HEK293 (cell line): Measurements from ENCODE around the gene MRPS14.

Source experiments
- EGR2 ChIP-seq: fragments of 450-650 bp; formaldehyde crosslinking; IDR thresholded peaks from 2 replicates; pipeline ENCODE4 v1.5.1; 2016; ENCODE audit warnings: low read depth, missing biosample characterization, missing genetic modification characterization
- GFI1B ChIP-seq: fragments of 450-650 bp; formaldehyde crosslinking; IDR thresholded peaks from 2 replicates; pipeline ENCODE4 v1.5.1; 2016; ENCODE audit warnings: missing biosample characterization, missing genetic modification characterization
- HIC1 ChIP-seq: fragments of 450-650 bp; formaldehyde crosslinking; IDR thresholded peaks from 2 replicates; pipeline ENCODE4 v1.5.1; 2016; ENCODE audit warnings: missing biosample characterization, missing genetic modification characterization
- IKZF3 ChIP-seq: fragments of 450-650 bp; IDR thresholded peaks from 2 replicates; pipeline ENCODE4 v1.5.0; 2018; ENCODE audit warnings: missing biosample characterization, mild to moderate bottlenecking, missing genetic modification characterization, moderate library complexity
- MYNN ChIP-seq: fragments of 450-650 bp; formaldehyde crosslinking; IDR thresholded peaks from 2 replicates; pipeline ENCODE4 v1.5.1; 2016; ENCODE audit warnings: missing biosample characterization, missing genetic modification characterization, borderline replicate concordance
- OSR2 ChIP-seq: fragments of 450-650 bp; formaldehyde crosslinking; IDR thresholded peaks from 2 replicates; pipeline ENCODE4 v1.5.1; 2016; ENCODE audit warnings: missing biosample characterization, missing genetic modification characterization
- SCRT1 ChIP-seq: fragments of 450-650 bp; formaldehyde crosslinking; IDR thresholded peaks from 2 replicates; pipeline ENCODE4 v1.5.1; 2016; ENCODE audit warnings: missing biosample characterization, missing genetic modification characterization, borderline replicate concordance
- SCRT2 ChIP-seq: fragments of 450-650 bp; formaldehyde crosslinking; IDR thresholded peaks from 2 replicates; pipeline ENCODE4 v1.5.1; 2016; ENCODE audit warnings: missing biosample characterization, missing genetic modification characterization
- WT1 ChIP-seq: fragments of 450-650 bp; formaldehyde crosslinking; IDR thresholded peaks from 2 replicates; pipeline ENCODE4 v1.5.1; 2016; ENCODE audit warnings: missing biosample characterization, missing genetic modification characterization
- YY2 ChIP-seq: fragments of 450-650 bp; formaldehyde crosslinking; IDR thresholded peaks from 2 replicates; pipeline ENCODE4 v1.5.1; 2016; ENCODE audit warnings: missing biosample characterization, missing genetic modification characterization
- ZBTB1 ChIP-seq: fragments of 450-650 bp; formaldehyde crosslinking; IDR thresholded peaks from 2 replicates; pipeline ENCODE4 v1.5.1; 2016; ENCODE audit warnings: missing biosample characterization, missing genetic modification characterization
- ZBTB7A ChIP-seq: fragments of 450-650 bp; formaldehyde crosslinking; IDR thresholded peaks from 2 replicates; pipeline ENCODE4 v1.5.1; 2016; ENCODE audit warnings: low read depth, missing biosample characterization, missing genetic modification characterization
- ZFP37 ChIP-seq: fragments of 450-650 bp; formaldehyde crosslinking; IDR thresholded peaks from 2 replicates; pipeline ENCODE4 v1.5.1; 2016; ENCODE audit warnings: missing biosample characterization, missing genetic modification characterization
- ZNF16 ChIP-seq: fragments of 450-650 bp; formaldehyde crosslinking; IDR thresholded peaks from 2 replicates; pipeline ENCODE4 v1.5.1; 2016; ENCODE audit warnings: low read depth, missing biosample characterization, missing genetic modification characterization
- ZNF174 ChIP-seq: fragments of 450-650 bp; formaldehyde crosslinking; IDR thresholded peaks from 2 replicates; pipeline ENCODE4 v1.5.0; 2017; ENCODE audit warnings: missing biosample characterization, mild to moderate bottlenecking, missing genetic modification characterization
- ZNF184 ChIP-seq: fragments of 450-650 bp; IDR thresholded peaks from 2 replicates; pipeline ENCODE4 v1.5.1; 2018; ENCODE audit warnings: missing biosample characterization, mild to moderate bottlenecking, missing genetic modification characterization
- ZNF19 ChIP-seq: fragments of 450-650 bp; formaldehyde crosslinking; IDR thresholded peaks from 2 replicates; pipeline ENCODE4; 2016; ENCODE audit warnings: missing biosample characterization, missing genetic modification characterization, low read depth
- ZNF211 ChIP-seq: fragments of 450-650 bp; formaldehyde crosslinking; IDR thresholded peaks from 2 replicates; pipeline ENCODE4 v1.5.1; 2016; ENCODE audit warnings: low read depth, missing biosample characterization, missing genetic modification characterization
- ZNF223 ChIP-seq: fragments of 450-650 bp; formaldehyde crosslinking; IDR thresholded peaks from 2 replicates; pipeline ENCODE4 v1.5.1; 2016; ENCODE audit warnings: missing biosample characterization, missing genetic modification characterization
- ZNF24 ChIP-seq: fragments of 450-650 bp; formaldehyde crosslinking; IDR thresholded peaks from 2 replicates; pipeline ENCODE4 v1.5.1; 2016; ENCODE audit warnings: missing biosample characterization, missing genetic modification characterization
- ZNF292 ChIP-seq: fragments of 450-650 bp; formaldehyde crosslinking; IDR thresholded peaks from 2 replicates; pipeline ENCODE4 v1.5.1; 2016; ENCODE audit warnings: low read depth, missing biosample characterization, missing genetic modification characterization, borderline replicate concordance
- ZNF341 ChIP-seq: fragments of 450-650 bp; formaldehyde crosslinking; IDR thresholded peaks from 2 replicates; pipeline ENCODE4; 2016; ENCODE audit warnings: low read depth, missing biosample characterization, missing genetic modification characterization
- ZNF366 ChIP-seq: fragments of 450-650 bp; formaldehyde crosslinking; conservative IDR thresholded peaks from 2 replicates; pipeline ENCODE4 v1.5.1; 2016; ENCODE audit warnings: missing biosample characterization, missing genetic modification characterization
- ZNF423 ChIP-seq: fragments of 450-650 bp; formaldehyde crosslinking; IDR thresholded peaks from 2 replicates; pipeline ENCODE4 v1.5.1; 2016; ENCODE audit warnings: missing biosample characterization, missing genetic modification characterization
- ZNF624 ChIP-seq: fragments of 450-650 bp; formaldehyde crosslinking; IDR thresholded peaks from 2 replicates; pipeline ENCODE4 v1.5.1; 2017; ENCODE audit warnings: missing biosample characterization, missing genetic modification characterization
- ZNF654 ChIP-seq: fragments of 450-650 bp; formaldehyde crosslinking; IDR thresholded peaks from 2 replicates; pipeline ENCODE4 v1.5.1; 2016; ENCODE audit warnings: low read depth, missing biosample characterization, missing genetic modification characterization
- ZNF792 ChIP-seq: fragments of 450-650 bp; formaldehyde crosslinking; IDR thresholded peaks from 2 replicates; pipeline ENCODE4 v1.5.1; 2016; ENCODE audit warnings: missing biosample characterization, missing genetic modification characterization
- ZSCAN16 ChIP-seq: fragments of 450-650 bp; formaldehyde crosslinking; IDR thresholded peaks from 2 replicates; pipeline ENCODE4 v1.5.1; 2016; ENCODE audit warnings: missing biosample characterization, missing genetic modification characterization
- TF ChIP-seq, protein P1 (sequence below): fragments of 450-650 bp; formaldehyde crosslinking; IDR thresholded peaks from 2 replicates; pipeline ENCODE4 v1.5.1; 2017; ENCODE audit warnings: missing biosample characterization, missing genetic modification characterization
- TF ChIP-seq, protein P2 (sequence below): fragments of 450-650 bp; formaldehyde crosslinking; conservative IDR thresholded peaks from 2 replicates; pipeline ENCODE4 v1.5.1; 2016; ENCODE audit warnings: low read depth, missing biosample characterization, missing genetic modification characterization
- TF ChIP-seq, protein P3 (sequence below): sonication (generic); formaldehyde crosslinking; IDR thresholded peaks from 2 replicates; pipeline ENCODE4 v1.8.1; 2022; ENCODE audit warnings: mild to moderate bottlenecking, moderate library complexity, missing genetic modification reagents
- TF ChIP-seq, protein P4 (sequence below): fragments of 450-650 bp; formaldehyde crosslinking; IDR thresholded peaks from 2 replicates; pipeline ENCODE4; 2016; ENCODE audit warnings: missing biosample characterization, missing genetic modification characterization

MRPS14 gene

DNA sequence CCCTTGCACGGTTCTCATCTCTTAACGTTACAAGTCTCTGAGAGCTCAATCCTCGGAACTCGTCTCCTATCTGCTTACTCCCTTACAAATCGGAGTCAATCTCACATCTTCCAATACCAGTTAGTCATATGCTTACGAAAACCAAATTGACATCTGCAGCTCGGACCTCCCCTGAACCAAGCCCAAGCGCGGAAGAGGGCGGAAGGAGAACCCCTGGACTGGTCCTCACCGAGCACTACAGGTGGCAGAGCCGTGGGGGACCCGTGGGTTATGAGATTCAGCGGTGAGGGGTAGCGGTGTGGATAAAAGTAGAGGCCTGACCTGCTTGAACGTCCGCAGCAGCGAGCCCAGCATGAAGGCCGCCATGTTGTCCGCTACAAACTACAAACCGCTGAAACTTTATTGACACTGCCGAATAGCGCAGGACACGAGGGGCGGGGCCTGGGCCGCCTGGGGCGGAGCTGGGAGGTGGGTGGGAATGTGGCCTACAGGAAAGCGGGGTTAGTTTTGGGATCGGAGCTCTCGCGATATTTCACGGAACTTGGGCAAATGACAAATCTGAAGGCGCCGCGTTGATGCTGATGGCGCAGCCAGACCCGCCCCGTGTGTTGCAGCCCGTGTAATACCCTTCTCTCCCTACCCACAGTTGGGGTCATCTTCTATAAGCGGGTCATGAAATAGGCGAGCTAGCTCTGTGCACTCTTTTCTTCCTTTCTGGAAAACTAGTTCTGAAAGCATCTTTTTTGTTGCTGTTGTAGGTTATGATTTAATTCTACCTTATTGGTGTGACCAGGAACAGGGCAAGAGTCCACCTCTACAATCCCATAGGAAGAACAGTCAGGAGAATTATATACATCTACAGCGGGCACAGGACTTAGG is at the start of gene MRPS14 (continued):
- TF ChIP-seq, protein P1, sequence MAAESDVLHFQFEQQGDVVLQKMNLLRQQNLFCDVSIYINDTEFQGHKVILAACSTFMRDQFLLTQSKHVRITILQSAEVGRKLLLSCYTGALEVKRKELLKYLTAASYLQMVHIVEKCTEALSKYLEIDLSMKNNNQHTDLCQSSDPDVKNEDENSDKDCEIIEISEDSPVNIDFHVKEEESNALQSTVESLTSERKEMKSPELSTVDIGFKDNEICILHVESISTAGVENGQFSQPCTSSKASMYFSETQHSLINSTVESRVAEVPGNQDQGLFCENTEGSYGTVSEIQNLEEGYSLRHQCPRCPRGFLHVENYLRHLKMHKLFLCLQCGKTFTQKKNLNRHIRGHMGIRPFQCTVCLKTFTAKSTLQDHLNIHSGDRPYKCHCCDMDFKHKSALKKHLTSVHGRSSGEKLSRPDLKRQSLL (tag by site-specific recombination), result 0 out of 2 replicates have a peak, but pooled peaks have one; percentile 12
- TF ChIP-seq ZNF624 (tag by site-specific recombination) (no peak), ZNF24 (peak; percentile 89), MYNN (no peak), ZNF223 (tag by site-specific recombination) (no peak), IKZF3 (tag by site-specific recombination) (peak; percentile 94), ZNF654 (no peak; the same call in 1 of the 2 replicates), ZNF341 (tag by site-specific recombination) (no peak), SCRT1 (tag by site-specific recombination) (no peak; the same call in 1 of the 2 replicates), ZNF292 (tag by site-specific recombination) (no peak), ZBTB1 (tag by site-specific recombination) (no peak), ZNF366 (tag by site-specific recombination) (no peak), ZNF423 (tag by site-specific recombination) (no peak), EGR2 (tag by site-specific recombination) (peak; percentile 68), ZNF792 (tag by site-specific recombination) (no peak), HIC1 (no peak), ZBTB7A (tag by site-specific recombination) (no peak), ZFP37 (no peak; the same call in 1 of the 2 replicates), GFI1B (tag by site-specific recombination) (0 out of 2 replicates have a peak, but pooled peaks have one; percentile 13), ZNF184 (tag by site-specific recombination) (no peak), ZSCAN16 (tag by site-specific recombination) (no peak), YY2 (tag by site-specific recombination) (peak; percentile 87), ZNF211 (tag by site-specific recombination) (no peak), ZNF19 (no peak), ZNF174 (tag by site-specific recombination) (no peak), SCRT2 (peak; percentile 60; the same call in 1 of the 2 replicates), OSR2 (no peak), WT1 (tag by site-specific recombination) (0 out of 2 replicates have a peak, but pooled peaks have one; percentile 8), ZNF16 (tag by site-specific recombination) (no peak)
- TF ChIP-seq, protein P2, sequence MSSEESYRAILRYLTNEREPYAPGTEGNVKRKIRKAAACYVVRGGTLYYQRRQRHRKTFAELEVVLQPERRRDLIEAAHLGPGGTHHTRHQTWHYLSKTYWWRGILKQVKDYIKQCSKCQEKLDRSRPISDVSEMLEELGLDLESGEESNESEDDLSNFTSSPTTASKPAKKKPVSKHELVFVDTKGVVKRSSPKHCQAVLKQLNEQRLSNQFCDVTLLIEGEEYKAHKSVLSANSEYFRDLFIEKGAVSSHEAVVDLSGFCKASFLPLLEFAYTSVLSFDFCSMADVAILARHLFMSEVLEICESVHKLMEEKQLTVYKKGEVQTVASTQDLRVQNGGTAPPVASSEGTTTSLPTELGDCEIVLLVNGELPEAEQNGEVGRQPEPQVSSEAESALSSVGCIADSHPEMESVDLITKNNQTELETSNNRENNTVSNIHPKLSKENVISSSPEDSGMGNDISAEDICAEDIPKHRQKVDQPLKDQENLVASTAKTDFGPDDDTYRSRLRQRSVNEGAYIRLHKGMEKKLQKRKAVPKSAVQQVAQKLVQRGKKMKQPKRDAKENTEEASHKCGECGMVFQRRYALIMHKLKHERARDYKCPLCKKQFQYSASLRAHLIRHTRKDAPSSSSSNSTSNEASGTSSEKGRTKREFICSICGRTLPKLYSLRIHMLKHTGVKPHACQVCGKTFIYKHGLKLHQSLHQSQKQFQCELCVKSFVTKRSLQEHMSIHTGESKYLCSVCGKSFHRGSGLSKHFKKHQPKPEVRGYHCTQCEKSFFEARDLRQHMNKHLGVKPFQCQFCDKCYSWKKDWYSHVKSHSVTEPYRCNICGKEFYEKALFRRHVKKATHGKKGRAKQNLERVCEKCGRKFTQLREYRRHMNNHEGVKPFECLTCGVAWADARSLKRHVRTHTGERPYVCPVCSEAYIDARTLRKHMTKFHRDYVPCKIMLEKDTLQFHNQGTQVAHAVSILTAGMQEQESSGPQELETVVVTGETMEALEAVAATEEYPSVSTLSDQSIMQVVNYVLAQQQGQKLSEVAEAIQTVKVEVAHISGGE (tag by site-specific recombination), result peak; percentile 82
- TF ChIP-seq, protein P3, sequence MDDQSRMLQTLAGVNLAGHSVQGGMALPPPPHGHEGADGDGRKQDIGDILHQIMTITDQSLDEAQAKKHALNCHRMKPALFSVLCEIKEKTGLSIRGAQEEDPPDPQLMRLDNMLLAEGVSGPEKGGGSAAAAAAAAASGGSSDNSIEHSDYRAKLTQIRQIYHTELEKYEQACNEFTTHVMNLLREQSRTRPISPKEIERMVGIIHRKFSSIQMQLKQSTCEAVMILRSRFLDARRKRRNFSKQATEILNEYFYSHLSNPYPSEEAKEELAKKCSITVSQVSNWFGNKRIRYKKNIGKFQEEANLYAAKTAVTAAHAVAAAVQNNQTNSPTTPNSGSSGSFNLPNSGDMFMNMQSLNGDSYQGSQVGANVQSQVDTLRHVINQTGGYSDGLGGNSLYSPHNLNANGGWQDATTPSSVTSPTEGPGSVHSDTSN (CRISPR knock-in tag), result no peak
- TF ChIP-seq, protein P4, sequence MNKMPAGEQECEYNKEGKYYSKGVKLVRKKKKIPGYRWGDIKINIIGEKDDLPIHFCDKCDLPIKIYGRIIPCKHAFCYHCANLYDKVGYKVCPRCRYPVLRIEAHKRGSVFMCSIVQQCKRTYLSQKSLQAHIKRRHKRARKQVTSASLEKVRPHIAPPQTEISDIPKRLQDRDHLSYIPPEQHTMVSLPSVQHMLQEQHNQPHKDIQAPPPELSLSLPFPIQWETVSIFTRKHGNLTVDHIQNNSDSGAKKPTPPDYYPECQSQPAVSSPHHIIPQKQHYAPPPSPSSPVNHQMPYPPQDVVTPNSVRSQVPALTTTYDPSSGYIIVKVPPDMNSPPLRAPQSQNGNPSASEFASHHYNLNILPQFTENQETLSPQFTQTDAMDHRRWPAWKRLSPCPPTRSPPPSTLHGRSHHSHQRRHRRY (tag by site-specific recombination), result no peak
